Neural cell (in vitro differentiated cells): Measurements from ENCODE around the gene SLC29A4. TPM values are rescaled to one million over a fixed set of nuclear protein-coding genes. Genes with fewer than 3 reads are reported as not detected.
"Not testable (repeated sequence)": the region's sequence is repeated elsewhere in the genome, so short reads cannot be mapped to it uniquely, and the experiment has no call there.

Experiments
- H2AFZ ChIP-seq: fragments of 200-600, 300-800 bp; sonication (generic), shearing (Covaris generic); 2 replicates; pipeline ENCODE4 v1.6.0; 2014; ENCODE audit warnings: low read depth, mild to moderate bottlenecking, antibody characterized with exemption, low read length, moderate library complexity
- H3F3A ChIP-seq: fragments of 200-600 bp; shearing (Covaris generic); 2 replicates; pipeline ENCODE4 v1.6.1; 2016; ENCODE audit warnings: mild to moderate bottlenecking, moderate library complexity, mixed read lengths, antibody characterized with exemption, low read length; ENCODE audit not compliant: insufficient read depth, poor library complexity, severe bottlenecking
- H3K27ac ChIP-seq: fragments of 200-600, 300-800 bp; sonication (generic), shearing (Covaris generic); 2 replicates; pipeline ENCODE4 v1.5.1; 2014; ENCODE audit warnings: mild to moderate bottlenecking, low read length, moderate library complexity
- H3K27me3 ChIP-seq: fragments of 300-800, 200-600 bp; sonication (generic), shearing (Covaris generic); 2 replicates; pipeline ENCODE4 v1.6.0; 2014; ENCODE audit warnings: mild to moderate bottlenecking, low read depth, low read length, moderate library complexity; ENCODE audit not compliant: insufficient read depth
- H3K36me3 ChIP-seq: fragments of 300-800, 200-600 bp; sonication (generic), shearing (Covaris generic); 2 replicates; pipeline ENCODE4 v1.5.1; 2014; ENCODE audit warnings: mild to moderate bottlenecking, antibody characterized with exemption, low read length, moderate library complexity; ENCODE audit not compliant: insufficient read depth
- H3K4me2 ChIP-seq: fragments of 300-800, 200-600 bp; sonication (generic), shearing (Covaris generic); 2 replicates; pipeline ENCODE4 v1.6.0; 2014; ENCODE audit warnings: mild to moderate bottlenecking, low read length
- H3K4me3 ChIP-seq: fragments of 300-800, 200-600 bp; sonication (generic), shearing (Covaris generic); 2 replicates; pipeline ENCODE4 v1.5.1; 2014; ENCODE audit warnings: mild to moderate bottlenecking, low read length, moderate library complexity
- H3K79me2 ChIP-seq: fragments of 200-600 bp; shearing (Covaris generic); replicated peaks from 2 replicates; pipeline ENCODE4 v1.6.0; 2014; ENCODE audit warnings: mild to moderate bottlenecking, low read length, moderate library complexity; ENCODE audit not compliant: insufficient read depth
- H3K9ac ChIP-seq: fragments of 300-800, 200-600 bp; sonication (generic), shearing (Covaris generic); 2 replicates; pipeline ENCODE4 v1.6.1; 2016; ENCODE audit warnings: mild to moderate bottlenecking, low read length, mixed read lengths
- H3K9me2 ChIP-seq: fragments of 200-600 bp; shearing (Covaris generic); 2 replicates; pipeline ENCODE4 v1.6.1; 2016; ENCODE audit warnings: mild to moderate bottlenecking, low read length, mixed read lengths; ENCODE audit not compliant: insufficient read depth
- H3K9me3 ChIP-seq: fragments of 200-600, 300-800 bp; sonication (generic), shearing (Covaris generic); 2 replicates; pipeline ENCODE4 v1.6.1; 2016; ENCODE audit warnings: mild to moderate bottlenecking, mixed run types, low read length, moderate library complexity, mixed read lengths
- H4K20me1 ChIP-seq: fragments of 200-600 bp; shearing (Covaris generic); 2 replicates; pipeline ENCODE4 v1.6.1; 2016; ENCODE audit warnings: mild to moderate bottlenecking, mixed run types; ENCODE audit not compliant: insufficient read depth
- CTCF ChIP-seq: fragments of 450-650 bp; IDR thresholded peaks from 2 replicates; pipeline ENCODE4 v1.5.1; 2014; ENCODE audit warnings: antibody characterized with exemption, mild to moderate bottlenecking, moderate library complexity; ENCODE audit not compliant: poor library complexity, severe bottlenecking
- EP300 ChIP-seq: fragments of 450-650 bp; conservative IDR thresholded peaks from 2 replicates; pipeline ENCODE4 v1.6.1; 2014; ENCODE audit warnings: antibody characterized with exemption, mild to moderate bottlenecking, moderate library complexity; ENCODE audit not compliant: poor library complexity, severe bottlenecking
- EZH2 ChIP-seq: fragments of 200-600, 300-800 bp; shearing (Covaris generic), sonication (generic); IDR thresholded peaks from 2 replicates; pipeline ENCODE4 v1.6.1; 2014; ENCODE audit warnings: antibody characterized with exemption, low read length, borderline replicate concordance, mild to moderate bottlenecking; ENCODE audit not compliant: insufficient read depth, poor library complexity, severe bottlenecking
- MXI1 ChIP-seq: fragments of 450-650 bp; conservative IDR thresholded peaks from 2 replicates; pipeline ENCODE4 v1.6.1; 2014; ENCODE audit warnings: antibody characterized with exemption, mild to moderate bottlenecking; ENCODE audit not compliant: poor library complexity, severe bottlenecking
- POLR2AphosphoS5 ChIP-seq: IDR thresholded peaks from 2 replicates; pipeline ENCODE4 v1.6.1; 2012
- RAD21 ChIP-seq: fragments of 450-650 bp; conservative IDR thresholded peaks from 2 replicates; pipeline ENCODE4 v1.6.1; 2014; ENCODE audit warnings: antibody characterized with exemption, mild to moderate bottlenecking, moderate library complexity
- REST ChIP-seq: IDR thresholded peaks from 2 replicates; pipeline ENCODE4 v1.6.1; 2012; ENCODE audit warnings: borderline replicate concordance
- SMC3 ChIP-seq: fragments of 450-650 bp; conservative IDR thresholded peaks from 2 replicates; pipeline ENCODE4 v1.6.1; 2014; ENCODE audit warnings: antibody characterized with exemption, mild to moderate bottlenecking, moderate library complexity; ENCODE audit not compliant: poor library complexity
- TAF1 ChIP-seq: IDR thresholded peaks from 2 replicates; pipeline ENCODE4 v1.6.1; 2012; ENCODE audit warnings: low read depth
- polyA plus RNA-seq: library from polyadenylated mRNA; depleted of rRNA; stranded (reverse); fragments of >200 nt; gene quantifications from 2 replicates; pipeline ENCODE4 v1.2.3, GENCODE V29; 2014

Gene SLC29A4
- polyA plus RNA-seq, 1 donor from 2014 or later, result 32.4 TPM

- Histone ChIP-seq H3K4me3 (no peak overlapping the region), H3K36me3 (no peaks in the 10 kb centered on the region), H3K9me3 (peaks cover 2% of the 10 kb centered on the region), H3K79me2 (no peaks in the 10 kb centered on the region), H2AFZ (no peak overlapping the region), H3K9me2 (no peaks in the 10 kb centered on the region), H3K27me3 (no peaks in the 10 kb centered on the region), H3F3A (no peaks in the 10 kb centered on the region), H3K4me2 (no peak overlapping the region), H3K9ac (no peak overlapping the region), H3K27ac (no peak overlapping the region), H4K20me1 (no peaks in the 10 kb centered on the region)
- TF ChIP-seq TAF1 (no peak), MXI1 (no peak), SMC3 (no peak), EZH2 (no peak), CTCF (no peak), EP300 (no peak), REST (no peak), RAD21 (no peak), POLR2AphosphoS5 (no peak)
These were observed 40.1 kb downstream of the SLC29A4 start for GRCh38 chr7:5322621-5323410.

- H3K9me3 ChIP-seq, H3K4me2 ChIP-seq, H4K20me1 ChIP-seq: not testable (repeated sequence)
These were observed 41.3 kb downstream of the SLC29A4 start for GRCh38 chr7:5323800-5324781.

More at GRCh38 chr7:5323800-5324781, 41.3 kb downstream of the SLC29A4 start:
- not testable (repeated sequence) for H3K27ac ChIP-seq, H3K4me3 ChIP-seq, H3K9ac ChIP-seq, H3K36me3 ChIP-seq, H3K9me2 ChIP-seq, H2AFZ ChIP-seq, H3F3A ChIP-seq, H3K27me3 ChIP-seq, H3K79me2 ChIP-seq
